Measurements from ENCODE around the gene F10.

DNA sequence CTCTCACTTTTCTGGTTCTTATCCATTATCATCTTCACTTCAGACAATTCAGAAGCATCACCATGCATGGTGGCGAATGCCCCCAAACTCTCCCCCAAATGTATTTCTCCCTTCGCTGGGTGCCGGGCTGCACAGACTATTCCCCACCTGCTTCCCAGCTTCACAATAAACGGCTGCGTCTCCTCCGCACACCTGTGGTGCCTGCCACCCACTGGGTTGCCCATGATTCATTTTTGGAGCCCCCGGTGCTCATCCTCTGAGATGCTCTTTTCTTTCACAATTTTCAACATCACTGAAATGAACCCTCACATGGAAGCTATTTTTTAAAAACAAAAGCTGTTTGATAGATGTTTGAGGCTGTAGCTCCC lies 2.8 kb upstream of the F10 start:
- TF ChIP-seq, protein P1, sequence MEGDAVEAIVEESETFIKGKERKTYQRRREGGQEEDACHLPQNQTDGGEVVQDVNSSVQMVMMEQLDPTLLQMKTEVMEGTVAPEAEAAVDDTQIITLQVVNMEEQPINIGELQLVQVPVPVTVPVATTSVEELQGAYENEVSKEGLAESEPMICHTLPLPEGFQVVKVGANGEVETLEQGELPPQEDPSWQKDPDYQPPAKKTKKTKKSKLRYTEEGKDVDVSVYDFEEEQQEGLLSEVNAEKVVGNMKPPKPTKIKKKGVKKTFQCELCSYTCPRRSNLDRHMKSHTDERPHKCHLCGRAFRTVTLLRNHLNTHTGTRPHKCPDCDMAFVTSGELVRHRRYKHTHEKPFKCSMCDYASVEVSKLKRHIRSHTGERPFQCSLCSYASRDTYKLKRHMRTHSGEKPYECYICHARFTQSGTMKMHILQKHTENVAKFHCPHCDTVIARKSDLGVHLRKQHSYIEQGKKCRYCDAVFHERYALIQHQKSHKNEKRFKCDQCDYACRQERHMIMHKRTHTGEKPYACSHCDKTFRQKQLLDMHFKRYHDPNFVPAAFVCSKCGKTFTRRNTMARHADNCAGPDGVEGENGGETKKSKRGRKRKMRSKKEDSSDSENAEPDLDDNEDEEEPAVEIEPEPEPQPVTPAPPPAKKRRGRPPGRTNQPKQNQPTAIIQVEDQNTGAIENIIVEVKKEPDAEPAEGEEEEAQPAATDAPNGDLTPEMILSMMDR (IDR thresholded peaks at IDR 0.05; ENCODE audit: poor library complexity), result no peak
- TF ChIP-seq EZH2 (IDR thresholded peaks at IDR 0.05; ENCODE audit: borderline replicate concordance) (no peak), EZH2phosphoT487 (IDR thresholded peaks at IDR 0.05; ENCODE audit: low read depth, severe bottlenecking, unreplicated experiment) (no peak)
